Liver (tissue), 9 donors: ENCODE results near the gene ASCL2. TPM values are rescaled to one million over a fixed set of nuclear protein-coding genes. Genes with fewer than 3 reads are reported as not detected.

Experiments used
- DNase-seq: peaks from one replicate; pipeline ENCODE4 v3.0.0-alpha.2; 2017; ENCODE audit warnings: low spot score
- H3K27ac ChIP-seq, 2 donors: one replicate each; pipeline ENCODE4 v1.7.0; 2013; ENCODE audit warnings: inconsistent platforms in 2 of 2, low read length in 2 of 2, control low read depth in 1 of 2, low read depth in 1 of 2, mild to moderate bottlenecking in 1 of 2
- H3K27me3 ChIP-seq, 4 donors: one replicate each; pipeline versions ENCODE4 v1.6.1 to v1.7.0; 2013; ENCODE audit warnings: low read length in 3 of 4, inconsistent platforms in 1 of 4, mild to moderate bottlenecking in 1 of 4, moderate library complexity in 1 of 4; ENCODE audit not compliant: control insufficient read depth in 4 of 4, insufficient read depth in 4 of 4
- H3K36me3 ChIP-seq, 4 donors: one replicate each; pipeline versions ENCODE4 v1.6.1 to v1.7.0; 2013; ENCODE audit warnings: low read length in 3 of 4, mild to moderate bottlenecking in 3 of 4, low read depth in 1 of 4, moderate library complexity in 1 of 4; ENCODE audit not compliant: control insufficient read depth in 4 of 4, insufficient read depth in 3 of 4
- H3K4me1 ChIP-seq, 4 donors: one replicate each; pipeline versions ENCODE4 v1.6.1 to v1.7.0; 2013; ENCODE audit warnings: low read length in 3 of 4, mild to moderate bottlenecking in 3 of 4, moderate library complexity in 1 of 4; ENCODE audit not compliant: control insufficient read depth in 4 of 4, insufficient read depth in 4 of 4
- H3K4me3 ChIP-seq, 3 donors: one replicate each; pipeline versions ENCODE4 v1.6.1 to v1.7.0; 2013; ENCODE audit warnings: low read length in 3 of 3, control low read depth in 1 of 3, low read depth in 1 of 3, mild to moderate bottlenecking in 1 of 3
- H3K9ac ChIP-seq, 2 donors: one replicate each; pipeline ENCODE4 v1.7.0; 2013; ENCODE audit warnings: low read length in 2 of 2, mild to moderate bottlenecking in 2 of 2, moderate library complexity in 2 of 2, control low read depth in 1 of 2, low read depth in 1 of 2
- H3K9me3 ChIP-seq, 4 donors: one replicate each; pipeline versions ENCODE4 v1.6.1 to v1.7.0; 2013; ENCODE audit warnings: low read length in 3 of 4; ENCODE audit not compliant: control insufficient read depth in 4 of 4
- EGR1 ChIP-seq, 2 donors: IDR thresholded peaks; 2 replicates each; pipeline ENCODE4 v1.6.1; 2016 to 2018; ENCODE audit warnings: antibody characterized with exemption in 2 of 2, low read depth in 2 of 2
- FOXA1 ChIP-seq: IDR thresholded peaks from 2 replicates; pipeline ENCODE4 v1.6.1; 2016; ENCODE audit warnings: antibody characterized with exemption
- FOXA2 ChIP-seq: IDR thresholded peaks from 2 replicates; pipeline ENCODE4 v1.6.1; 2016; ENCODE audit warnings: antibody characterized with exemption
- GABPA ChIP-seq, 2 donors: IDR thresholded peaks in 1 of 2; conservative IDR thresholded peaks in 1 of 2; 2 replicates each; pipeline ENCODE4 v1.6.1; 2016; ENCODE audit warnings: antibody characterized with exemption in 2 of 2, mild to moderate bottlenecking in 1 of 2, moderate library complexity in 1 of 2
- HNF4A ChIP-seq, 2 donors: conservative IDR thresholded peaks; 2 replicates each; pipeline ENCODE4 v1.6.1; 2016; ENCODE audit warnings: antibody characterized with exemption in 2 of 2, mild to moderate bottlenecking in 2 of 2
- HNF4G ChIP-seq: IDR thresholded peaks from 2 replicates; pipeline ENCODE4 v1.6.1; 2016; ENCODE audit warnings: antibody characterized with exemption
- JUND ChIP-seq, 2 donors: IDR thresholded peaks; 2 replicates each; pipeline ENCODE4 v1.6.1; 2016; ENCODE audit warnings: antibody characterized with exemption in 2 of 2
- NR2F2 ChIP-seq: IDR thresholded peaks from 2 replicates; pipeline ENCODE4 v1.6.1; 2016; ENCODE audit warnings: antibody characterized with exemption
- RAD21 ChIP-seq, 2 donors: IDR thresholded peaks; 2 replicates each; pipeline ENCODE4 v1.6.1; 2016; ENCODE audit warnings: antibody characterized with exemption in 2 of 2, mild to moderate bottlenecking in 2 of 2
- RXRA ChIP-seq, 2 donors: IDR thresholded peaks; 2 replicates each; pipeline ENCODE4 v1.6.1; 2017 to 2018; ENCODE audit warnings: antibody characterized with exemption in 2 of 2, mild to moderate bottlenecking in 1 of 2
- SP1 ChIP-seq: IDR thresholded peaks from 2 replicates; pipeline ENCODE4 v1.6.1; 2018; ENCODE audit warnings: antibody characterized with exemption, mild to moderate bottlenecking
- TAF1 ChIP-seq: conservative IDR thresholded peaks from 2 replicates; pipeline ENCODE4 v1.6.1; 2016; ENCODE audit warnings: antibody characterized with exemption, mild to moderate bottlenecking
- YY1 ChIP-seq: IDR thresholded peaks from 2 replicates; pipeline ENCODE4 v1.6.1; 2016; ENCODE audit warnings: antibody characterized with exemption, mild to moderate bottlenecking
- WGBS: extraction: QIAGEN DNeasy Blood & Tissue Kit; methylation state at CpG from one replicate; pipeline ENCODE4 v1.1.7; 2013; 5-methylcytosine and 5-hydroxymethylcytosine counted together
- polyA plus RNA-seq, 2 donors: library from polyadenylated mRNA; stranded (reverse) in 1 of 2; unstranded in 1 of 2; fragments of 200-250 nt in 1 of 2; fragments of >200 nt in 1 of 2; fragmentation: Nextera tagmentation in 1 of 2; extraction: Ambion mirVana in 1 of 2; gene quantifications; one replicate each; pipeline versions ENCODE4 v1.2.1 to v1.2.3, GENCODE V29; 2013 to 2015
- total RNA-seq, 2 donors: library from RNA; depleted of rRNA; stranded (reverse); fragments of >200 nt; gene quantifications; one replicate each; pipeline ENCODE4 v1.2.3, GENCODE V29; 2014
- TF ChIP-seq, protein P1 (sequence below): IDR thresholded peaks from 2 replicates; pipeline ENCODE4 v1.6.1; 2016; ENCODE audit warnings: antibody characterized with exemption
- TF ChIP-seq, protein P2 (sequence below): IDR thresholded peaks from 2 replicates; pipeline ENCODE4 v1.6.1; 2016; ENCODE audit warnings: antibody characterized with exemption
- TF ChIP-seq, protein P3 (sequence below): fragments of 150-350 bp; IDR thresholded peaks from 2 replicates; pipeline ENCODE4 v1.5.1; 2017; ENCODE audit warnings: improper control_type of control experiment, low read depth, low read length; ENCODE audit not compliant: missing input control
- TF ChIP-seq, protein P4 (sequence below): IDR thresholded peaks from 2 replicates; pipeline ENCODE4 v1.6.1; 2016; ENCODE audit warnings: antibody characterized with exemption
- donor health status: healthy.
- donor health status: healthy.
- donor health status: healthy.
- donor health status: healthy.
- donor health status: healthy.

Gene ASCL2
- total and polyA plus RNA-seq, 4 donors = 0.17 to 0.47 (median 0.32) TPM

DNA sequence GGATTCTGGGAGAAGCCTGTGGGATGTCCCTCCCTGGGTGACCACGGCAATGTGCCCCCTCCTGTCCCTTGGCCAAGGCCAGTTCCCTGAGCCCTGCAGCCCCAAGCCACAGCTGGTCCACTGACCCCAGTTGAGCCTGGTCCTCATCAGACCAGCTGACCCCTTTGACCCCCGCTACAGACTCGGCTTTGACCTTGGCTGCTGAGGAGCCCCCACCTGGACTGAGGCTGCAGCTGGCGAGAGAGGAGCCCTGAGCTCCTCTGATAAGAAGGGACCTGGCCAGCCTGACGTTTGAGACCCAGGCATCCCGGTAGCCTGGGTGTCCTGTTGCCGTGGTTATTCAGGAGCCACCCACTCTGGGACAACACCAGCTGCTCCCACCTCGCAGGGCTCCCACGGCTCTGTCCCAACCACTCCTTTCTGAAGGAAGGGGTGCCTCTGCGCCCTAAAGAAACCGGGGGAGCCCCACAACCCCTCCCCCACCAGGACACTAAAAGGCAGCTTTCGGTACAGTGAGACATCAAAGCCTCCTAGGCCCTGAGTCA is 3.0 kb downstream of the ASCL2 start:
- Histone ChIP-seq H3K27ac (no peak overlapping the region), H3K36me3 (no peaks in the 10 kb centered on the region), H3K4me3 (no peak overlapping the region), H3K9me3 (no peaks in the 10 kb centered on the region), H3K4me1 (peaks cover 6 to 27% (median 14%) of the 10 kb centered on the region in 4 donors), H3K27me3 (peaks cover 2 to 27% (median 2%) of the 10 kb centered on the region in 4 donors), H3K9ac (no peak overlapping the region)
- TF ChIP-seq FOXA2 = no peak
- no peak for TF ChIP-seq HNF4A (conservative IDR thresholded peaks at IDR 0.05)
- no peak for TF ChIP-seq NR2F2
- TF ChIP-seq YY1 = no peak
- TF ChIP-seq, protein P1, sequence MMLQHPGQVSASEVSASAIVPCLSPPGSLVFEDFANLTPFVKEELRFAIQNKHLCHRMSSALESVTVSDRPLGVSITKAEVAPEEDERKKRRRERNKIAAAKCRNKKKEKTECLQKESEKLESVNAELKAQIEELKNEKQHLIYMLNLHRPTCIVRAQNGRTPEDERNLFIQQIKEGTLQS = no peak
- TF ChIP-seq JUND (IDR thresholded peaks at IDR 0.05) = no peak
- no peak for TF ChIP-seq EGR1 (IDR thresholded peaks at IDR 0.05; ENCODE audit: low read depth in 2 of 2)
- TF ChIP-seq SP1 = no peak
- TF ChIP-seq RXRA (IDR thresholded peaks at IDR 0.05) = no peak
- no peak for TF ChIP-seq FOXA1
- no peak for TF ChIP-seq TAF1
- TF ChIP-seq, protein P2, sequence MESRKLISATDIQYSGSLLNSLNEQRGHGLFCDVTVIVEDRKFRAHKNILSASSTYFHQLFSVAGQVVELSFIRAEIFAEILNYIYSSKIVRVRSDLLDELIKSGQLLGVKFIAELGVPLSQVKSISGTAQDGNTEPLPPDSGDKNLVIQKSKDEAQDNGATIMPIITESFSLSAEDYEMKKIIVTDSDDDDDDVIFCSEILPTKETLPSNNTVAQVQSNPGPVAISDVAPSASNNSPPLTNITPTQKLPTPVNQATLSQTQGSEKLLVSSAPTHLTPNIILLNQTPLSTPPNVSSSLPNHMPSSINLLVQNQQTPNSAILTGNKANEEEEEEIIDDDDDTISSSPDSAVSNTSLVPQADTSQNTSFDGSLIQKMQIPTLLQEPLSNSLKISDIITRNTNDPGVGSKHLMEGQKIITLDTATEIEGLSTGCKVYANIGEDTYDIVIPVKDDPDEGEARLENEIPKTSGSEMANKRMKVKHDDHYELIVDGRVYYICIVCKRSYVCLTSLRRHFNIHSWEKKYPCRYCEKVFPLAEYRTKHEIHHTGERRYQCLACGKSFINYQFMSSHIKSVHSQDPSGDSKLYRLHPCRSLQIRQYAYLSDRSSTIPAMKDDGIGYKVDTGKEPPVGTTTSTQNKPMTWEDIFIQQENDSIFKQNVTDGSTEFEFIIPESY = no peak
- TF ChIP-seq, protein P3, sequence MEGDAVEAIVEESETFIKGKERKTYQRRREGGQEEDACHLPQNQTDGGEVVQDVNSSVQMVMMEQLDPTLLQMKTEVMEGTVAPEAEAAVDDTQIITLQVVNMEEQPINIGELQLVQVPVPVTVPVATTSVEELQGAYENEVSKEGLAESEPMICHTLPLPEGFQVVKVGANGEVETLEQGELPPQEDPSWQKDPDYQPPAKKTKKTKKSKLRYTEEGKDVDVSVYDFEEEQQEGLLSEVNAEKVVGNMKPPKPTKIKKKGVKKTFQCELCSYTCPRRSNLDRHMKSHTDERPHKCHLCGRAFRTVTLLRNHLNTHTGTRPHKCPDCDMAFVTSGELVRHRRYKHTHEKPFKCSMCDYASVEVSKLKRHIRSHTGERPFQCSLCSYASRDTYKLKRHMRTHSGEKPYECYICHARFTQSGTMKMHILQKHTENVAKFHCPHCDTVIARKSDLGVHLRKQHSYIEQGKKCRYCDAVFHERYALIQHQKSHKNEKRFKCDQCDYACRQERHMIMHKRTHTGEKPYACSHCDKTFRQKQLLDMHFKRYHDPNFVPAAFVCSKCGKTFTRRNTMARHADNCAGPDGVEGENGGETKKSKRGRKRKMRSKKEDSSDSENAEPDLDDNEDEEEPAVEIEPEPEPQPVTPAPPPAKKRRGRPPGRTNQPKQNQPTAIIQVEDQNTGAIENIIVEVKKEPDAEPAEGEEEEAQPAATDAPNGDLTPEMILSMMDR = no peak
- TF ChIP-seq, protein P4, sequence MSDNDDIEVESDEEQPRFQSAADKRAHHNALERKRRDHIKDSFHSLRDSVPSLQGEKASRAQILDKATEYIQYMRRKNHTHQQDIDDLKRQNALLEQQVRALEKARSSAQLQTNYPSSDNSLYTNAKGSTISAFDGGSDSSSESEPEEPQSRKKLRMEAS = no peak
- no peak for TF ChIP-seq HNF4G
- TF ChIP-seq GABPA (IDR thresholded peaks at IDR 0.05 in 1 of 2, conservative IDR thresholded peaks at IDR 0.05 in 1 of 2) = no peak
- TF ChIP-seq RAD21 (IDR thresholded peaks at IDR 0.05) = no peak
- peak; percentile 28 for DNase-seq
- WGBS = 75% methylated on average over 12 of the region's 12 CpGs

DNA sequence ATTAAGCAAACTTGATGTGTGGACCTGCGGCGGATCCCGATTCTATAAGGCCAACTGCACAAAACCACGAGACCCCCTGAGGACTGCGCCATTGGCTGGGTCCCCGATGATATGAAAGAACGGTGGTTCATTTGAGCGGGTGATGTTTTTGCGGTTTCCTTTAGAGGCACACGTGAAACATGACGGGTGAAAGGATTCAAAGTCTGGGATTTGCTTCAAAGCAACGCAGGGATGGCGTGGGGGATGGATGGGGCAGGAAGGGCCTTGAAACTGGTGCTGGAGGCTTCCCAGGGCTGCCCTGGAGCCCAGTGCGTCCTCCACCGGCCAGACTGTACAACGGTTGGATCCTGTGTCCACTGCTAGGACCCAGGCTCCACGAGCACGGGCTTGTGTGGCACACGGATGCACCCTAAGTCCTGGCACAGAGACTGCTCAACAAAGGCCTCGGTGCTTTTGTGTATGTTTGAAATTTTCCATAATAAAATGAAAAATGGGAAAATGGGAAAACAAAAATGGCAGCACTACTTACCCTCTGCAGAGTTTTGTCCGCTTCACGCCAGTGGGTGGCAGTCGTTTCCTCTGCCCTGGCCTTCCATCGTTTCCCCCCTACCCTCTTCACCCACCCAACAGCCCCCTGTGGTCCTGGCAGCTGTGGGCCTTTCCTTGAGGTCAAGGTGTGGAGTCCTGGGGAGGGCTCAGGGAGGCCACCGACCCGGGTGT is 3.6 kb downstream of the ASCL2 start:
- Histone ChIP-seq H3K27ac (no peak overlapping the region), H3K4me3 (no peak overlapping the region), H3K9me3 (no peaks in the 10 kb centered on the region), H3K4me1 (peaks cover 6 to 27% (median 14%) of the 10 kb centered on the region in 4 donors), H3K27me3 (peaks cover under 1 to 22% (median 2%) of the 10 kb centered on the region in 4 donors), H3K36me3 (no peaks in the 10 kb centered on the region), H3K9ac (no peak overlapping the region)
- TF ChIP-seq, protein P1 = no peak
- TF ChIP-seq TAF1 = no peak
- TF ChIP-seq SP1 = no peak
- DNase-seq = peak; percentile 20
- 90% methylated on average over 26 of the region's 26 CpGs for WGBS
